ENCODE measurements around the gene SNIP1. TPM values are rescaled to one million over a fixed set of nuclear protein-coding genes. Genes with fewer than 3 reads are reported as not detected.
"Not testable (repeated sequence)": the region's sequence is repeated elsewhere in the genome, so short reads cannot be mapped to it uniquely, and the experiment has no call there.

Gene SNIP1
- total RNA-seq, 1 donor, result 14.1 TPM

- peaks cover 66% of the 10 kb centered on the region for H3K79me2 ChIP-seq (ENCODE audit: insufficient read depth, low read length)
- no peak for DNase-seq (ENCODE audit: insufficient read length, low spot score, missing footprints)
- no peaks in the 10 kb centered on the region for H3K27me3 ChIP-seq (ENCODE audit: insufficient read depth, low read length)
- H3K4me2 ChIP-seq (ENCODE audit: insufficient read depth, low read length), result no peak overlapping the region
- H3K27ac ChIP-seq (ENCODE audit: low read depth, low read length), result no peak overlapping the region
- TF ChIP-seq, protein P1, sequence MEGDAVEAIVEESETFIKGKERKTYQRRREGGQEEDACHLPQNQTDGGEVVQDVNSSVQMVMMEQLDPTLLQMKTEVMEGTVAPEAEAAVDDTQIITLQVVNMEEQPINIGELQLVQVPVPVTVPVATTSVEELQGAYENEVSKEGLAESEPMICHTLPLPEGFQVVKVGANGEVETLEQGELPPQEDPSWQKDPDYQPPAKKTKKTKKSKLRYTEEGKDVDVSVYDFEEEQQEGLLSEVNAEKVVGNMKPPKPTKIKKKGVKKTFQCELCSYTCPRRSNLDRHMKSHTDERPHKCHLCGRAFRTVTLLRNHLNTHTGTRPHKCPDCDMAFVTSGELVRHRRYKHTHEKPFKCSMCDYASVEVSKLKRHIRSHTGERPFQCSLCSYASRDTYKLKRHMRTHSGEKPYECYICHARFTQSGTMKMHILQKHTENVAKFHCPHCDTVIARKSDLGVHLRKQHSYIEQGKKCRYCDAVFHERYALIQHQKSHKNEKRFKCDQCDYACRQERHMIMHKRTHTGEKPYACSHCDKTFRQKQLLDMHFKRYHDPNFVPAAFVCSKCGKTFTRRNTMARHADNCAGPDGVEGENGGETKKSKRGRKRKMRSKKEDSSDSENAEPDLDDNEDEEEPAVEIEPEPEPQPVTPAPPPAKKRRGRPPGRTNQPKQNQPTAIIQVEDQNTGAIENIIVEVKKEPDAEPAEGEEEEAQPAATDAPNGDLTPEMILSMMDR (IDR thresholded peaks at IDR 0.05; ENCODE audit: extremely low read depth, low read depth, low read length), result no peak
- peaks cover 16% of the 10 kb centered on the region for H4K20me1 ChIP-seq (ENCODE audit: insufficient read depth, low read length)
- peaks cover under 1% of the 10 kb centered on the region for H3K4me1 ChIP-seq (ENCODE audit: insufficient read depth, low read length)
- peaks cover 78% of the 10 kb centered on the region for H3K36me3 ChIP-seq (ENCODE audit: insufficient read depth, low read length)
- H3K4me3 ChIP-seq (ENCODE audit: insufficient read depth, low read length), result no peak overlapping the region
- no peaks in the 10 kb centered on the region for H3K9me3 ChIP-seq (ENCODE audit: low read depth, low read length)
- no peak overlapping the region for H2AFZ ChIP-seq (ENCODE audit: low read length)
Observed at GRCh38 chr1:37588939-37589338, 34.8 kb upstream of the SNIP1 start.

DNA sequence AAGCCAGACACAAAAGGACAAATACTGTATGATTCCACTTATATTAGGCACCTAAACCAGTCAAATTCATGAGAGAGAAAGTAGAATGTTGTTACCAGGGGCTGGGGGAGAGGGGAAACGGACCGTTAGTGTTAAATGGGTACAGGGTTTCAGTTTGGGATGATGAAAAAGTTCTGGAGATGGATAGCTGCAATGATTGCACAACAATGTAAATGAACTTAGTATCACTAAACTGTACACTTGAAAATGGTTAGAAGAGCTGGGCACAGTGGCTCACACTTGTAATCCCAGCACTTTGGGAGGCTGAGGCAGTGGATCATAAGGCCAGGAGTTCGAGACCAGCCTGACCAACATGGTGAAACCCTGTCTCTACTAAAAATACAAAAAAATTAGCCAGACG is 30.5 kb upstream of the SNIP1 start:
- H3K36me3 ChIP-seq (ENCODE audit: insufficient read depth, low read length), result peaks cover 72% of the 10 kb centered on the region
- DNase-seq (ENCODE audit: insufficient read length, low spot score, missing footprints); H3K27ac ChIP-seq (ENCODE audit: low read depth, low read length); H3K4me3 ChIP-seq (ENCODE audit: insufficient read depth, low read length); H3K4me2 ChIP-seq (ENCODE audit: insufficient read depth, low read length); H3K4me1 ChIP-seq (ENCODE audit: insufficient read depth, low read length); H2AFZ ChIP-seq (ENCODE audit: low read length); H3K27me3 ChIP-seq (ENCODE audit: insufficient read depth, low read length); H3K9me3 ChIP-seq (ENCODE audit: low read depth, low read length): not testable (repeated sequence)
- peaks cover 15% of the 10 kb centered on the region for H4K20me1 ChIP-seq (ENCODE audit: insufficient read depth, low read length)
- peaks cover 42% of the 10 kb centered on the region for H3K79me2 ChIP-seq (ENCODE audit: insufficient read depth, low read length)

GRCh38 chr1:37575692-37576091 is 21.6 kb upstream of the SNIP1 start:
- H2AFZ ChIP-seq (ENCODE audit: low read length), result no peak overlapping the region
- peaks cover 75% of the 10 kb centered on the region for H3K36me3 ChIP-seq (ENCODE audit: insufficient read depth, low read length)
- H4K20me1 ChIP-seq (ENCODE audit: insufficient read depth, low read length), result peaks cover 3% of the 10 kb centered on the region

DNA sequence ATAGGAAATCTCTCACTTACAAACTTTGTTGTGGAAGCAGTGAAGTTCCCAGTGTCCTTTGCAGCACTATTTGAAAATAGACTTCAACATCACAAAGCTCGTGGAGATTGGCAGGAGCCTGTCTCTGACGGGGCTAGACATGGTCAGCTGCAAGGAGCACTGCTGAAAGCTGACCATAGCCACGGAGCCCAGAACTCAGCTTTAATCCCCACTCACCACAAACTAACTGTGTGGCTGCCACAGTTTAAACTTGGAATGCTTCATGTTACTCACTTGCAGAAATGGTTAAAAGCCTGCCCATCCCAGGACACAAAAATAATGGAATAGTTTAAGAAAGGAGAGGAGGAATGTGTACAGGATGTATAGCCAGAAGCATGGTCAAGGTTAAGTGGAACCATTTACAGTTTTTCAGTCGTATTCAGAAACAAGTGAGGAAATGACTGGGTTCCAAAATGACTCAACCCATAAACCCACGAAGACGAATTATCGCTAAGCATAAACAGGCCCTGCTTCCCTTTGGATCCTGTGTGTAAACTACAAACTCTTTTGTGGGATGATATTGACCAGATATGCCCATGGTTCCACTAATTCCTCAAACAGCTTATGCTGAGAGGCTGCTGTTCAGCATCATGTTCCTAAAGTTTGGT is 20.9 kb upstream of the SNIP1 start:
- no peaks in the 10 kb centered on the region for H3K9me3 ChIP-seq (ENCODE audit: low read depth, low read length)
- H2AFZ ChIP-seq (ENCODE audit: low read length), result no peak overlapping the region
- TF ChIP-seq, protein P1 (IDR thresholded peaks at IDR 0.05; ENCODE audit: extremely low read depth, low read depth, low read length), result no peak
- H4K20me1 ChIP-seq (ENCODE audit: insufficient read depth, low read length), result no peaks in the 10 kb centered on the region
- H3K27ac ChIP-seq (ENCODE audit: low read depth, low read length), result peak overlapping the region; percentile 81
- no peak for DNase-seq (ENCODE audit: insufficient read length, low spot score, missing footprints)
- H3K36me3 ChIP-seq (ENCODE audit: insufficient read depth, low read length), result peaks cover 72% of the 10 kb centered on the region
- peak overlapping the region; percentile 37 for H3K4me2 ChIP-seq (ENCODE audit: insufficient read depth, low read length)
- H3K4me3 ChIP-seq (ENCODE audit: insufficient read depth, low read length), result no peak overlapping the region
- peaks cover 30% of the 10 kb centered on the region for H3K4me1 ChIP-seq (ENCODE audit: insufficient read depth, low read length)
- H3K79me2 ChIP-seq (ENCODE audit: insufficient read depth, low read length), result no peaks in the 10 kb centered on the region
- no peaks in the 10 kb centered on the region for H3K27me3 ChIP-seq (ENCODE audit: insufficient read depth, low read length)

More at GRCh38 chr1:37575692-37576091, 21.6 kb upstream of the SNIP1 start:
- Histone ChIP-seq H3K27me3 (ENCODE audit: insufficient read depth, low read length) (no peaks in the 10 kb centered on the region), H3K4me1 (ENCODE audit: insufficient read depth, low read length) (peaks cover 30% of the 10 kb centered on the region), H3K4me3 (ENCODE audit: insufficient read depth, low read length) (no peak overlapping the region), H3K4me2 (ENCODE audit: insufficient read depth, low read length) (peak overlapping the region; percentile 37), H3K27ac (ENCODE audit: low read depth, low read length) (peak overlapping the region; percentile 81), H3K9me3 (ENCODE audit: low read depth, low read length) (no peaks in the 10 kb centered on the region), H3K79me2 (ENCODE audit: insufficient read depth, low read length) (peaks cover 5% of the 10 kb centered on the region)
- TF ChIP-seq, protein P1 (IDR thresholded peaks at IDR 0.05; ENCODE audit: extremely low read depth, low read depth, low read length), result no peak
- no peak for DNase-seq (ENCODE audit: insufficient read length, low spot score, missing footprints)
